ENCODE measurements around the gene CYP3A7.

DNA sequence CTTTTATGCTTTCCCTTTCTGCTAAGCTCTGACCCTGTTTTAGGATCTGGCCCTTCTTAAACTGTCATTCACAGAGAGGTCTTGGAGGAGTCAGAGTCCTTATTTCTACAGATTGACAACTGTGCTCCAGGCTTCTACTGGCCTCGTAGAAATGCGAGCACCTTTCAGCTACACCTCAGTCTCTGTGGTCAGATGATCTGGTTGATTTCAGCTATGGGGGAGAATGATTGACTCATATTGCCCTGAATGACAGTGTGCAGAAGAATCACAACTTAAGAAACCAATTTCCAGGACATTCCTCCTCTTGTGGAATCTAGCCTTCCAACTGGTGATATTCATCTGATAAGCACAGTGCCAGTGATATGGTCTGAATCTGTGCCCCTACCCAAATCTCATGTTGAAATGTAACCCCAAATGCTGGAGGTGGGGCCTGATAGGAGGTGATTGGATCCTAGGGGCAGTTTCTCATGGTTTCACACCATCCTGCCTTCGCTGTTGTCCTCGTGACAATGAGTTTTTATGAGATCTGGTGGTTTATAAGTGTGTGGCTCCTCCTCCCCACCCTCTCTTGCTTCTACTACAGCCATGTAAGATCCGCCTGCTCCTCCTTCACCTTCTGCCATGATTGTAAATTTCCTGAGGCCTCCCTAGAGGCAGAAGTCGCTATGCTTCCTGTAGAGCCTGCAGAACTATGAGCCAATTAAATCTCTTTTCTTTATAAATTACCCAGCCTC, 14.0 kb upstream of the CYP3A7 start:
- TF ChIP-seq, protein P1, sequence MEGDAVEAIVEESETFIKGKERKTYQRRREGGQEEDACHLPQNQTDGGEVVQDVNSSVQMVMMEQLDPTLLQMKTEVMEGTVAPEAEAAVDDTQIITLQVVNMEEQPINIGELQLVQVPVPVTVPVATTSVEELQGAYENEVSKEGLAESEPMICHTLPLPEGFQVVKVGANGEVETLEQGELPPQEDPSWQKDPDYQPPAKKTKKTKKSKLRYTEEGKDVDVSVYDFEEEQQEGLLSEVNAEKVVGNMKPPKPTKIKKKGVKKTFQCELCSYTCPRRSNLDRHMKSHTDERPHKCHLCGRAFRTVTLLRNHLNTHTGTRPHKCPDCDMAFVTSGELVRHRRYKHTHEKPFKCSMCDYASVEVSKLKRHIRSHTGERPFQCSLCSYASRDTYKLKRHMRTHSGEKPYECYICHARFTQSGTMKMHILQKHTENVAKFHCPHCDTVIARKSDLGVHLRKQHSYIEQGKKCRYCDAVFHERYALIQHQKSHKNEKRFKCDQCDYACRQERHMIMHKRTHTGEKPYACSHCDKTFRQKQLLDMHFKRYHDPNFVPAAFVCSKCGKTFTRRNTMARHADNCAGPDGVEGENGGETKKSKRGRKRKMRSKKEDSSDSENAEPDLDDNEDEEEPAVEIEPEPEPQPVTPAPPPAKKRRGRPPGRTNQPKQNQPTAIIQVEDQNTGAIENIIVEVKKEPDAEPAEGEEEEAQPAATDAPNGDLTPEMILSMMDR (IDR thresholded peaks at IDR 0.05) = no peak
- TF ChIP-seq POLR2A (IDR thresholded peaks at IDR 0.05) = no peak
